Thoracic aorta (tissue), 2 donors: ENCODE measurements around the gene NUDCD2. TPM values are rescaled to one million over a fixed set of nuclear protein-coding genes. Genes with fewer than 3 reads are reported as not detected.

Experiments used
- ATAC-seq: fragments of 150-250 bp; one replicate; pipeline ENCODE4 v1.8.0; 2017; ENCODE audit warnings: low read depth; ENCODE audit not compliant: insufficient number of reproducible peaks, low FRiP score
- DNase-seq: peaks from one replicate; pipeline ENCODE4 v3.0.0-alpha.2; 2020; ENCODE audit warnings: low spot score
- H3K27ac ChIP-seq, 2 donors: fragments of 200-600 bp; sonication (generic); 1 replicate in 1 of 2; 2 replicates in 1 of 2; pipeline ENCODE4 v1.5.1; 2016; ENCODE audit warnings: mild to moderate bottlenecking in 2 of 2, moderate library complexity in 2 of 2
- H3K27me3 ChIP-seq: fragments of 200-600 bp; sonication (generic); replicated peaks from 2 replicates; pipeline ENCODE4 v1.6.0; 2016; ENCODE audit warnings: mild to moderate bottlenecking; ENCODE audit not compliant: insufficient read depth
- H3K36me3 ChIP-seq: fragments of 200-600 bp; sonication (generic); one replicate; pipeline ENCODE4 v1.5.1; 2016
- H3K4me1 ChIP-seq, 2 donors: fragments of 200-600 bp; sonication (generic); 1 replicate in 1 of 2; 2 replicates in 1 of 2; pipeline versions ENCODE4 v1.5.1 to v1.6.0; 2016; ENCODE audit warnings: low read depth in 2 of 2, mild to moderate bottlenecking in 1 of 2; ENCODE audit not compliant: control insufficient read depth in 1 of 2
- H3K4me3 ChIP-seq: fragments of 200-600 bp; sonication (generic); 2 replicates; pipeline ENCODE4 v1.5.1; 2016; ENCODE audit warnings: mild to moderate bottlenecking
- H3K9me3 ChIP-seq: fragments of 200-600 bp; sonication (generic); 2 replicates; pipeline ENCODE4 v1.5.1; 2016
- total RNA-seq, 2 donors: library from RNA; depleted of rRNA; stranded (reverse); fragments of >200 nt; gene quantifications; one replicate each; pipeline versions ENCODE4 v1.1.0 to v1.2.3, GENCODE V29; 2016
- TF ChIP-seq, protein P1 (sequence below): fragments of 200-600 bp; sonication (generic); IDR thresholded peaks from one replicate; pipeline ENCODE4 v1.5.1; 2019; ENCODE audit warnings: antibody characterized with exemption

The NUDCD2 gene
- total RNA-seq, 2 donors from 2014 or later, result 4.7 to 5.5 TPM

DNA sequence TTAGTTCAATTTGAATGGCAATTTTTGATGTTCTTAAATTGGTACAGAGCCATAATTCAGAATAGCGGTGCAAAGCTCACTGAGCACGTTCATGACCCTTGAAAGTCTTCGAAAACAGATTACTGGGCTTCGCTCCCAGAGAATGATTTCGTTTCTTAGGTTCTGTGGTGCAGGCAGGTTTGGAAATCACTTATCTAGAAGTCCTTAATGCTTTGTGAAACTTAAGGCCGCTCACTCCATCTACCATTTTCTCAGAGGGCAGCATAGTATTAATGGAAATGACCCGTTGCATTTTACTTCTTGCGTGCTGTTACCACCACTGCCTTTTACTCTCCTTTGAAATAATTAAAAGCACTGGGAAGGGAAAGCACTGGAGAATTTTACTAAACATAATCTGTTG is 42.6 kb upstream of the NUDCD2 start:
- DNase-seq, result no peak
- Histone ChIP-seq H3K36me3 (no peaks in the 10 kb centered on the region), H3K4me3 (peak overlapping the region; percentile 87), H3K4me1 (peaks cover 14 to 21% of the 10 kb centered on the region in 2 donors), H3K27me3 (no peaks in the 10 kb centered on the region), H3K27ac (peak overlapping the region; percentile 92 to 96), H3K9me3 (no peaks in the 10 kb centered on the region)
- no peak for ATAC-seq
- TF ChIP-seq, protein P1, sequence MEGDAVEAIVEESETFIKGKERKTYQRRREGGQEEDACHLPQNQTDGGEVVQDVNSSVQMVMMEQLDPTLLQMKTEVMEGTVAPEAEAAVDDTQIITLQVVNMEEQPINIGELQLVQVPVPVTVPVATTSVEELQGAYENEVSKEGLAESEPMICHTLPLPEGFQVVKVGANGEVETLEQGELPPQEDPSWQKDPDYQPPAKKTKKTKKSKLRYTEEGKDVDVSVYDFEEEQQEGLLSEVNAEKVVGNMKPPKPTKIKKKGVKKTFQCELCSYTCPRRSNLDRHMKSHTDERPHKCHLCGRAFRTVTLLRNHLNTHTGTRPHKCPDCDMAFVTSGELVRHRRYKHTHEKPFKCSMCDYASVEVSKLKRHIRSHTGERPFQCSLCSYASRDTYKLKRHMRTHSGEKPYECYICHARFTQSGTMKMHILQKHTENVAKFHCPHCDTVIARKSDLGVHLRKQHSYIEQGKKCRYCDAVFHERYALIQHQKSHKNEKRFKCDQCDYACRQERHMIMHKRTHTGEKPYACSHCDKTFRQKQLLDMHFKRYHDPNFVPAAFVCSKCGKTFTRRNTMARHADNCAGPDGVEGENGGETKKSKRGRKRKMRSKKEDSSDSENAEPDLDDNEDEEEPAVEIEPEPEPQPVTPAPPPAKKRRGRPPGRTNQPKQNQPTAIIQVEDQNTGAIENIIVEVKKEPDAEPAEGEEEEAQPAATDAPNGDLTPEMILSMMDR, result no peak

DNA sequence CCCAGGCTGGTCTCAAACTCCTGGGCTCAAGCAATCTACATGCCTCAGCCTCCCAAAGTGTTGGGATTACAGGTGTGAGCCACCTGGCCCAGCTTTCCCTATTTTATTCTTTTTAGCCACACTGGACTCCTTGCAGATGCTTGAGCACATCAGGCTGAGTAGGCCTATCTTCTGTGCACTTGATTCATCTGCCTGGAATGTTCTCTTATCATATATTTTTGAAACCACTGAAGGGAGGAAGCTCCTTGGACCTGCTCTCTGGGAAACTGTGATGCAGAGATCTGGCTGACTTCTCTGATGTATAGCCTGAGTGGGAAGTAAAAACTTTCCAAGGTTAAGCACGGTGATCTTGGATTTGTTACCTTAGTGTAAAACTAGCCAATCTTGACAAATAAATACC is 39.0 kb upstream of the NUDCD2 start:
- Histone ChIP-seq H3K36me3 (no peaks in the 10 kb centered on the region), H3K9me3 (no peaks in the 10 kb centered on the region), H3K4me1 (peaks cover 8 to 10% of the 10 kb centered on the region in 2 donors), H3K27ac (no peak overlapping the region), H3K27me3 (no peaks in the 10 kb centered on the region), H3K4me3 (no peak overlapping the region)
- ATAC-seq (no peak), DNase-seq (no peak)
- TF ChIP-seq, protein P1, result no peak

DNA sequence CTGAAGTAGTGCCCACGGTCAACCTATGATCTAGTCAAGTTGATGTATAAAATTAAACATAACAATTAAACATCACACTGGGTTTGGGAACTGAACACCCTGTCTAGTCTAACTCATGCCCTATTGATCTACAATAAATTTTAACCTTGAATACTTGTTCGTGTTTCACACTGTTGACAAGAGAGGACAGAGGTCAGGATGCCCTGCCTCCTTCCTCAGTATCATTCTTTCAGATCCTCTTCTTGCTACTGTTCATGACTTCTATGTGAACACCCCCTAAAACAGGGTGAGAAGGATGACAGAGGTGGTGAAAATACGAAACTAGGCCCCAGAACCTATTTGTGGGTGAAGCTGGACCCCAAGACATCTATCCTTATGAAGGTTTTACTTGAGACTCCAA is 37.4 kb upstream of the NUDCD2 start:
- TF ChIP-seq, protein P1, result no peak
- no peak for DNase-seq

DNA sequence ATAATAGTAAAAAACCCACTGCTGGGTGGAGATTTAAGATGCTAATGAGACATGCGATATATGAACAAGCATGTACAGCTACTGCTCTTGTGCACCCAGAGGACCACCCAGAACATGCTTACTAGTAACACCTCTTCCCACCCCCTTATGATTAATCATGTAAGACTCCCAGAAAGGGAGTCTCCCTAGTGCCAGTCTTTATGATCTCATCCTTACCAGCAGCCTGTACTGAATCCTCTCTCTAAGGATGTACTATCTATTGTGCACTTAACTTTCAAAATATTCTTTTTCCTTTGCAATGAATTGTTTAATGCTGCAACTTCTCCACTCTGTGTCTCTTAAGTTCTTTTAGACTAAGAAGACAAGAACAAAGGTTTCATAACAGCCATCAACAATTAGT is 36.4 kb upstream of the NUDCD2 start:
- Histone ChIP-seq H3K27ac (no peak overlapping the region), H3K9me3 (no peaks in the 10 kb centered on the region), H3K27me3 (no peaks in the 10 kb centered on the region), H3K4me1 (no peaks in the 10 kb centered on the region), H3K4me3 (no peak overlapping the region), H3K36me3 (no peaks in the 10 kb centered on the region)
- no peak for DNase-seq
- TF ChIP-seq, protein P1, result no peak
- no peak for ATAC-seq

More for the DNA sequence above, 37.4 kb upstream of the NUDCD2 start:
- no peaks in the 10 kb centered on the region for H3K27me3 ChIP-seq
- H3K27ac ChIP-seq, result no peak overlapping the region
- H3K4me1 ChIP-seq, result peaks cover 0 to 3% of the 10 kb centered on the region in 2 donors
- H3K4me3 ChIP-seq, result no peak overlapping the region
- H3K9me3 ChIP-seq, result no peaks in the 10 kb centered on the region
- H3K36me3 ChIP-seq, result no peaks in the 10 kb centered on the region
- ATAC-seq, result no peak

DNA sequence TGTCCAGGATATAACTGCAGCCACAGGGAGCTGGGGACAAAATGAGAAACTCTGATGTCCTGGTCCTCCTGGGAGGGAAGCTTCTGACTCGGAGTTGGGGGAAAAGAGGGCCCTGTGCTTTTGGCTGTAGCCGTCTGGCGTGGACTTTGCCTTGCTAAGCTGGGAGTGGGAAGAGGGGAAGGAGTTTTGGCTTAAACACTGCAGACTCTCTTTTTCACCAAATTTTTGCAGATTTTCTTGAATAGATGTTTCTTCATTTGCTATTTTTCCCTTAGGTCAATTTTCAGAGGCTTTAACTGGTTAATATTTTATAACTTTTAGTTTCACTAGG is 29.8 kb upstream of the NUDCD2 start:
- Histone ChIP-seq H3K27ac (no peak overlapping the region), H3K9me3 (no peaks in the 10 kb centered on the region), H3K27me3 (no peaks in the 10 kb centered on the region), H3K36me3 (no peaks in the 10 kb centered on the region), H3K4me1 (no peaks in the 10 kb centered on the region), H3K4me3 (no peak overlapping the region)
- DNase-seq (no peak), ATAC-seq (no peak)
- TF ChIP-seq, protein P1, result no peak
